HG03469 (cell line): ENCODE results near the gene CACNA1B.
"Not testable (repeated sequence)": the region's sequence is repeated elsewhere in the genome, so short reads cannot be mapped to it uniquely, and the experiment has no call there.

Experiments used
- ATAC-seq: cut with Tn5 transposase; IDR thresholded peaks from one replicate; pipeline ENCODE4 v1.9.1; 2021; ENCODE audit warnings: mild to moderate bottlenecking, moderate library complexity, moderate number of reproducible peaks; ENCODE audit not compliant: unreplicated experiment

CACNA1B gene

GRCh38 chr9:138094028-138094427 is 216.4 kb downstream of the CACNA1B start:
- ATAC-seq: no peak

- ATAC-seq: no peak
These were observed 218.4 kb downstream of the CACNA1B start for GRCh38 chr9:138095813-138096518.

GRCh38 chr9:138096519-138096845 is 218.9 kb downstream of the CACNA1B start:
- ATAC-seq: no peak

- ATAC-seq: no peak
These were observed 220.0 kb downstream of the CACNA1B start for GRCh38 chr9:138097501-138097991.

- no peak for ATAC-seq
These were observed 220.7 kb downstream of the CACNA1B start for GRCh38 chr9:138098116-138098907.

GRCh38 chr9:138098908-138099791 is 221.6 kb downstream of the CACNA1B start:
- no peak for ATAC-seq

GRCh38 chr9:138099803-138100598 is 222.4 kb downstream of the CACNA1B start:
- no peak for ATAC-seq

GRCh38 chr9:138100711-138101350 is 223.2 kb downstream of the CACNA1B start:
- ATAC-seq: no peak

- ATAC-seq: no peak
These were observed 224.1 kb downstream of the CACNA1B start for GRCh38 chr9:138101444-138102234.

- no peak for ATAC-seq
These were observed 224.9 kb downstream of the CACNA1B start for GRCh38 chr9:138102246-138103051.

GRCh38 chr9:138103111-138103848 is 225.7 kb downstream of the CACNA1B start:
- ATAC-seq: no peak

- no peak for ATAC-seq
These were observed 226.2 kb downstream of the CACNA1B start for GRCh38 chr9:138103849-138104206.

- ATAC-seq: no peak
These were observed 226.9 kb downstream of the CACNA1B start for GRCh38 chr9:138104251-138105122.

GRCh38 chr9:138105123-138105415 is 227.5 kb downstream of the CACNA1B start:
- ATAC-seq: no peak

GRCh38 chr9:138105561-138106505 is 228.3 kb downstream of the CACNA1B start:
- no peak for ATAC-seq

- ATAC-seq: not testable (repeated sequence)
These were observed 229.5 kb downstream of the CACNA1B start for GRCh38 chr9:138107039-138107438.
